HepG2 (cell line): ENCODE data around the gene ZNHIT1. TPM values are rescaled to one million over a fixed set of nuclear protein-coding genes. Genes with fewer than 3 reads are reported as not detected.

Source experiments
- ATAC-seq: fragments of 200-7000 bp; cut with Tn5 transposase; 3 replicates; pipeline ENCODE4 v1.9.1; 2020; ENCODE audit warnings: mild to moderate bottlenecking, moderate library complexity
- BruUV-seq: library from RNA; stranded (reverse); fragments of 400-500 nt; replicated peaks from 2 replicates; lab custom pipeline; 2021; lab: Mats Ljungman, UMichigan
- CTCF ChIA-PET: fragments of 300-600 bp; formaldehyde crosslinking; extraction: SDS; loops from one replicate; lab custom pipeline; 2021; ENCODE audit warnings: low total read pairs, inconsistent platforms, low intra/inter-chr PET ratio; lab: Yijun Ruan, JAX
- POLR2A ChIA-PET: fragments of 350-600 bp; sonication (Branson Sonifier 250); formaldehyde crosslinking; loops from one replicate; lab custom pipeline; 2020; ENCODE audit warnings: antibody characterized with exemption, inconsistent platforms; lab: Yijun Ruan, JAX
- DNase-seq: peaks from one replicate; pipeline ENCODE4 v3.0.0-alpha.2; 2015; ENCODE audit warnings: low spot score
- FAIRE-seq: peaks from 3 replicates; lab custom pipeline; 2011; peaks lifted over from hg19 to GRCh38; lab: Jason Lieb, UNC
- H2AFZ ChIP-seq: one replicate; pipeline ENCODE4 v1.6.1; 2011; ENCODE audit warnings: low read length, inconsistent platforms
- H3K27ac ChIP-seq: fragments of 300-600 bp; 3 replicates; pipeline ENCODE4 v1.8.0; 2011; ENCODE audit warnings: mixed run types, mild to moderate bottlenecking, mixed read lengths, low read length, inconsistent platforms; ENCODE audit not compliant: insufficient read depth; ENCODE audit errors: extremely low read length
- H3K27me3 ChIP-seq, 2 experiments: fragments of 200-600 bp in 1 of 2; 2 replicates in 1 of 2; 3 replicates in 1 of 2; pipeline versions ENCODE4 v1.6.0 to v1.8.0; 2011; ENCODE audit warnings: low read length in 2 of 2, mild to moderate bottlenecking in 2 of 2, moderate library complexity in 2 of 2, inconsistent platforms in 1 of 2; ENCODE audit not compliant: insufficient read depth in 2 of 2, control insufficient read depth in 1 of 2
- H3K36me3 ChIP-seq, 2 experiments: fragments of 200-600 bp in 1 of 2; replicated peaks in 1 of 2; 2 replicates in 1 of 2; 3 replicates in 1 of 2; pipeline versions ENCODE4 v1.5.1 to v1.8.0; 2011; ENCODE audit warnings: low read length in 2 of 2, inconsistent platforms in 1 of 2; ENCODE audit not compliant: insufficient read depth in 2 of 2, control insufficient read depth in 1 of 2
- H3K4me1 ChIP-seq: 2 replicates; pipeline ENCODE4 v1.5.1; 2012; ENCODE audit warnings: low read length, inconsistent platforms; ENCODE audit not compliant: insufficient read depth
- H3K4me2 ChIP-seq: 2 replicates; pipeline ENCODE4 v1.6.0; 2011; ENCODE audit warnings: low read depth, low read length, inconsistent platforms
- H3K4me3 ChIP-seq, 3 experiments: fragments of 200-600 bp in 1 of 3; sonication (generic), shearing (Covaris generic) in 1 of 3; replicated peaks in 1 of 3; 2 replicates each; pipeline ENCODE4 v1.5.1; 2011 to 2016; ENCODE audit warnings: low read length in 3 of 3, inconsistent platforms in 2 of 3, low read depth in 2 of 3, mild to moderate bottlenecking in 2 of 3, control low read depth in 1 of 3, mixed read lengths in 1 of 3; ENCODE audit not compliant: insufficient read depth in 1 of 3
- H3K79me2 ChIP-seq: one replicate; pipeline ENCODE4 v1.6.1; 2011; ENCODE audit warnings: low read length, inconsistent platforms; ENCODE audit not compliant: insufficient read depth
- H3K9ac ChIP-seq: 2 replicates; pipeline ENCODE4 v1.6.0; 2011; ENCODE audit warnings: mild to moderate bottlenecking, low read depth, low read length, inconsistent platforms; ENCODE audit not compliant: insufficient read depth
- H3K9me3 ChIP-seq: 2 replicates; pipeline ENCODE4 v1.5.1; 2012; ENCODE audit warnings: mild to moderate bottlenecking, low read length
- H4K20me1 ChIP-seq: 2 replicates; pipeline ENCODE4 v1.6.0; 2011; ENCODE audit warnings: inconsistent platforms, mild to moderate bottlenecking, low read length, moderate library complexity; ENCODE audit not compliant: insufficient read depth
- HNRNPL ChIP-seq: fragments of 200-400 bp; formaldehyde crosslinking; IDR thresholded peaks from 2 replicates; pipeline ENCODE4 v1.6.1; 2017; ENCODE audit warnings: mild to moderate bottlenecking, low read depth, low read length
- JDP2 ChIP-seq: sonication (generic); formaldehyde crosslinking; IDR thresholded peaks from 2 replicates; pipeline ENCODE4 v1.8.1; 2022; ENCODE audit warnings: missing genetic modification reagents, borderline replicate concordance
- NFYB ChIP-seq: sonication (generic); formaldehyde crosslinking; IDR thresholded peaks from 2 replicates; pipeline ENCODE4 v1.4.0; 2020; ENCODE audit warnings: missing genetic modification reagents
- PLRG1 ChIP-seq: fragments of 450-650 bp; conservative IDR thresholded peaks from 2 replicates; pipeline ENCODE4 v1.6.1; 2016
- POLR2G ChIP-seq: fragments of 200-400 bp; formaldehyde crosslinking; IDR thresholded peaks from 2 replicates; pipeline ENCODE4 v1.6.1; 2018; ENCODE audit warnings: mild to moderate bottlenecking, low read depth, low read length, moderate library complexity
- RXRB ChIP-seq: IDR thresholded peaks from 2 replicates; pipeline ENCODE4 v1.6.1; 2016; ENCODE audit warnings: borderline replicate concordance, missing genetic modification reagents, missing compliant biosample characterization
- ZFP36L1 ChIP-seq: sonication (generic); formaldehyde crosslinking; IDR thresholded peaks from 2 replicates; pipeline ENCODE4 v1.8.0; 2022; ENCODE audit warnings: mild to moderate bottlenecking, missing genetic modification reagents, moderate library complexity
- ZNF224 ChIP-seq: sonication (generic); formaldehyde crosslinking; IDR thresholded peaks from 2 replicates; pipeline ENCODE4 v1.5.0; 2020; ENCODE audit warnings: mild to moderate bottlenecking, missing genetic modification reagents
- ZNF333 ChIP-seq: sonication (generic); formaldehyde crosslinking; IDR thresholded peaks from 2 replicates; pipeline ENCODE4 v1.4.0; 2020; ENCODE audit warnings: mild to moderate bottlenecking, missing genetic modification reagents, borderline replicate concordance
- ZNF501 ChIP-seq: sonication (generic); formaldehyde crosslinking; IDR thresholded peaks from 2 replicates; pipeline ENCODE4 v1.5.1; 2020; ENCODE audit warnings: mild to moderate bottlenecking, moderate library complexity, missing genetic modification reagents
- ZNF619 ChIP-seq: sonication (generic); formaldehyde crosslinking; IDR thresholded peaks from 2 replicates; pipeline ENCODE4 v1.4.0; 2020; ENCODE audit warnings: mild to moderate bottlenecking, missing genetic modification reagents
- WGBS: methylation state at CpG from one replicate; pipeline ENCODE4 v1.1.6; 2017; ENCODE audit warnings: low lambda C conversion rate; 5-methylcytosine and 5-hydroxymethylcytosine counted together
- in situ Hi-C: cut with HindIII; loops from 2 replicates; pipeline ENCODE4 v1.10.0; 2017; ENCODE audit warnings: low pct_unique_long_range_greater_than_20kb; ENCODE audit not compliant: extremely low pct_ligation_motif_present
- intact Hi-C: fragments of 100-400 bp; cut with micrococcal nuclease; formaldehyde crosslinking; loops from one replicate; pipeline ENCODE4 v1.10.0; 2022; ENCODE audit not compliant: unreplicated experiment
- polyA plus RNA-seq, 8 experiments: library from polyadenylated mRNA; depleted of rRNA in 3 of 8; stranded (reverse) in 7 of 8; unstranded in 1 of 8; fragments of >200 nt; fragmentation: Illumina TruSeq in 4 of 8; extraction: Trizol in 4 of 8; gene quantifications; 2 replicates each; pipeline versions ENCODE4 v1.2.1 to v1.2.3, GENCODE V29; 2011 to 2016; ENCODE audit warnings: low read depth in 4 of 8, missing spikeins in 1 of 8, mixed read lengths in 1 of 8; ENCODE audit not compliant: insufficient read depth in 1 of 8
- total RNA-seq, 5 experiments: library from RNA; depleted of rRNA; stranded (reverse); fragments of >200 nt; fragmentation: Illumina TruSeq; extraction: Trizol; gene quantifications; 2 replicates each; pipeline ENCODE4 v1.2.3, GENCODE V29; 2016; ENCODE audit warnings: low read depth in 1 of 5
- TF ChIP-seq, protein P1 (sequence below): sonication (generic); formaldehyde crosslinking; IDR thresholded peaks from 2 replicates; pipeline ENCODE4 v1.4.0; 2020; ENCODE audit warnings: mild to moderate bottlenecking, missing genetic modification reagents

ZNHIT1 gene
- total and polyA plus RNA-seq, 2 of the 13 experiments (the other 11 are each of a cell fraction or from before 2014, with no cell fraction given), result 32.5 to 64.5 TPM

GRCh38 chr7:101170617-101171441, 47.1 kb upstream of the ZNHIT1 start:
- in situ Hi-C loops, result no loop called here
- WGBS, result 4% methylated on average over 14 of the region's 17 CpGs
- peaks cover 51% of the 10 kb centered on the region for H3K4me1 ChIP-seq
- H3K4me3 ChIP-seq, result no peak overlapping the region
- intact Hi-C loops, result no loop called here
- H3K9me3 ChIP-seq, result no peaks in the 10 kb centered on the region
- no peaks in the 10 kb centered on the region for H3K79me2 ChIP-seq
- FAIRE-seq, result no peak
- ATAC-seq, result no peak
- no peak overlapping the region for H3K27ac ChIP-seq
- no peak for DNase-seq
- peaks cover 15 to 80% of the 10 kb centered on the region in 2 experiments for H3K27me3 ChIP-seq
- POLR2A ChIA-PET, result no interaction called here
- no peaks in the 10 kb centered on the region for H4K20me1 ChIP-seq
- CTCF ChIA-PET, result interaction anchor here (1.4 to 2.7 kb wide), 3 partner anchors 21 to 76 kb away, joined by 4 to 14 read pairs (median 7); no protein-coding TSS in a partner anchor
- no peak for TF ChIP-seq PLRG1
- no peak for TF ChIP-seq NFYB (CRISPR knock-in tag)
- TF ChIP-seq ZFP36L1 (CRISPR knock-in tag), result no peak
- no peak for TF ChIP-seq HNRNPL
- TF ChIP-seq JDP2 (CRISPR knock-in tag), result no peak
- TF ChIP-seq ZNF501, result no peak
- TF ChIP-seq, protein P1, sequence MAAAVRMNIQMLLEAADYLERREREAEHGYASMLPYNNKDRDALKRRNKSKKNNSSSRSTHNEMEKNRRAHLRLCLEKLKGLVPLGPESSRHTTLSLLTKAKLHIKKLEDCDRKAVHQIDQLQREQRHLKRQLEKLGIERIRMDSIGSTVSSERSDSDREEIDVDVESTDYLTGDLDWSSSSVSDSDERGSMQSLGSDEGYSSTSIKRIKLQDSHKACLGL (CRISPR knock-in tag), result no peak
- no peak for TF ChIP-seq ZNF619 (CRISPR knock-in tag)
- TF ChIP-seq ZNF224 (CRISPR knock-in tag), result no peak
- TF ChIP-seq ZNF333 (CRISPR knock-in tag), result no peak
- no peak for TF ChIP-seq RXRB
- TF ChIP-seq POLR2G, result no peak
- TF ChIP-seq, all 625 proteins: peak for 0
- no peak overlapping the region for H3K9ac ChIP-seq
- no peaks in the 10 kb centered on the region for H3K36me3 ChIP-seq
- no peak overlapping the region for H3K4me2 ChIP-seq
- no TSS peak for BruUV-seq
- no peak overlapping the region for H2AFZ ChIP-seq
